Suppressor macrophage (primary cell): Measurements from ENCODE around the gene SLC25A29.
"Not testable (repeated sequence)": the region's sequence is repeated elsewhere in the genome, so short reads cannot be mapped to it uniquely, and the experiment has no call there.

Experiments used
- DNase-seq, 4 experiments: peaks; one replicate each; pipeline ENCODE4 v3.0.0-alpha.2; 2020 to 2022
- total RNA-seq, 17 experiments: gene quantifications; one replicate each; lab custom pipeline; 2026; ENCODE audit warnings: mixed read lengths in 6 of 17, inconsistent platforms in 3 of 17; lab: John Stamatoyannopoulos, UW

The SLC25A29 gene, protein sequence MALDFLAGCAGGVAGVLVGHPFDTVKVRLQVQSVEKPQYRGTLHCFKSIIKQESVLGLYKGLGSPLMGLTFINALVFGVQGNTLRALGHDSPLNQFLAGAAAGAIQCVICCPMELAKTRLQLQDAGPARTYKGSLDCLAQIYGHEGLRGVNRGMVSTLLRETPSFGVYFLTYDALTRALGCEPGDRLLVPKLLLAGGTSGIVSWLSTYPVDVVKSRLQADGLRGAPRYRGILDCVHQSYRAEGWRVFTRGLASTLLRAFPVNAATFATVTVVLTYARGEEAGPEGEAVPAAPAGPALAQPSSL
- 5.3 to 45.4 (median 23.8) reads per million in 17 experiments for total RNA-seq

GRCh38 chr14:100306101-100306997 lies at the start of gene SLC25A29:
Gene SLC25A29, minus strand, starts transcription at chr14:100306444. Its CDS starts 212 bp downstream, at chr14:100306232.
- DNase-seq: peak; percentile 92 to 98 (median 96)

DNA sequence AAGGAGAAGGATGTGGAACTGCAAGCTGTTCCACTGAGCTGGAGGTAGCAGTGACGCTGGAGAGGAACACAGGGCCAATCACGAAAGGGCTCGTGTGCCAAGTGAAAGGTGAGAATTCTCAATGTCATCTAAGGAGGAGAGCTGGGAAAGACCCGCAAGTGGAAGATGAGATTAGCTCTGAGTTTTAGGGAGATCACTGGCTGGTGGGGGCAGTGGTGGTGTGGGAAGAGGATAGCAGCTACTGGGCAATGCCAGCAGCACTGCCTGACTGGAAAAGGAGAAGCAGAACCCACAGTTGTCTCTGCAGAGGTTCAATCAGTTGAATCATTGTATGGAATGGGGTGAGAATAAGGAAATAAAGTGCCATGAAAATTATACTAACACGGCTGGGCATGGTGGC lies 44.7 kb upstream of the SLC25A29 start:
- peak; percentile 56 to 73 (median 67) for DNase-seq

DNA sequence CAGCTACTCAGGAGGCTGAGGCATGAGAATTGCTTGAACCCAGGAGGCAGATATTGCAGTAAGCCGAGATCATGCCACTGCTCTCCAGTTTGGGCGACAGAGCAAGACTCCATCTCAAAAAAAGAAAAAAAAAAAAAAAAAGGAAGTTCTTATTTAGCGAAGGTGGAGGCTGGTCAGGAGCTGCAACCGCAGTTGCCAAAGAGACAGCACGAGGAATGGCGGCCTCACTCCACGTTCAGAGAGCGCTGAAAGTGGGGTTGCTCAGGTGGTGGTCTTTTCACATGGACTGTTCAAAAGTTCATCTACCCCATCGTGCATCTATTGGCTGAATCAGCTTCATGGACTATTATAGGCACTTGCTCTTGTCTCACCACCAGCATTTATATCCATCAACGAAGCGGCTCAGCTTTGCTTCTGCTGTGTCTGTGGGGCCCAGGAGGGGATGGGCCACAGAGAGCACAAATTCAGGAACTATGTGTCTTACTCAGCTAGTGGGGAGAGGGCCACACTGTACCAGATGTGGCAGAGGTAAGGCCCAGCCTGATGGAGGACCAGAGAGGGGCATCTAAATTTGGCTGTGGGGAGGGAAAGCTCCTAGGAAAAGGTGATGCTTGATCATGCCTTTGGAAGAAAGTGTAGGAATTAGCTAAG lies 44.2 kb upstream of the SLC25A29 start:
- peak; percentile 37 to 76 (median 60) for DNase-seq

DNA sequence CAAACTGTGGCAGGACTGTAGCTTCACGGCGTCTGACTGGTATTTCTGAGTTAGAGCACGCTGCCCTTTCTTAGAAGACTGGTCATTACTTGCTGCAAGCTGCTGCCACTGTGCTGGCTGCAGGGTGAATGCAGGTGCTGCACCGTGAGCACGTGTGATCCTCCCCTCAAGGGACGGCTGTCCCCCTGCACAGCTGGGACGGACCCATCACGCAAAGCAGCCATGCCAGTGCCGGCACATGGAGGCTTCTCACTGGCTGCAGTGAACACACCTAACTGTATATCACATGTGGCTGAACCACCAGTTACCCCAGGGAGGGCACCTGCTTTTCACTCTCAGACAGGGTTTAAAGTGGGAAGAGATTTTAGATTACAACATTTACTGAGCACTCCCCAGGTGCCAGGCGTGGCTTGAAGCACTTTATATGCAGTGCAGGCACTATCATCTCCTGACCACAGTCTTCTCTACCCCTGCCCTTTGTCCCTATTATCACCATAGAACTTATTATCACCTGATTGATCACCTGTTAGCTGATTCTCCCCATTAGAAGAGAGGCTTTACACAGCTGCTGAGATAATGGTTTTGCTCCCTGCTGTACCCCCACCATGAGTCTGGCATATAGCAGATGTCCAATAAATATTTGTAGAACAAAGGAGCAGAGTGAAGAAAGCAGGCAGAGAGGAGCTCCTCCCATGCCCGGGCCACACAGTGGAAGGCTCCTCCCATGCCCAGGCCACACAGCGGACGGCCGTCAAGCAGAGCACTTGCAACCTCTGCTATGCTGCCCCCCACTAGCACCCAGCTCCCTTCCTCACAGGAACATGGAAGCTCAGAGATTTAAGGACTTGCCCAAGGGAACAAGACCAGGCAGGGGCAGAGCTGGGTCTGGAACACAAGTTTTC lies 42.8 kb upstream of the SLC25A29 start:
- DNase-seq: no peak

- no peak for DNase-seq
These were observed 42.0 kb upstream of the SLC25A29 start for GRCh38 chr14:100348253-100348729.

- no peak for DNase-seq
These were observed 40.3 kb upstream of the SLC25A29 start for GRCh38 chr14:100346306-100347091.

DNA sequence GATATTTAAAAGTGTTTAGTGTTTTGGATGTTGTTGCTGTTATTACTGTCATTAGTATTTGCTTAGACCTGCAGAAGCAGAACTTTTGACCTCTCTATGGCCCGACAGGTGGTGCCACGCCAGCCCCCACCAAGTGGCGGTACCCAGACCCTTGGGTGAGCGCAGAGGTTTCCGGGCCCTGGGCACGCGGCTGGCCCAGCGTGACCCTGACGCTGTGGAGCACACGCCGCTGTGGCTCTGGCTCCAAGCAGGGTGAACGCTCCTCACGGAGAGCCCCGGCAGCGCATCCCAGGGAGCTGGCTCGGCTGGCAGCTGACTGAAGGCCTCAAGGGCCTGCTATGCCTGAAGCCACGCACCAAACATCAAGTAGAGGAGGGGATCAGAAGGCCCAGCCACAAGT lies 39.5 kb upstream of the SLC25A29 start:
- DNase-seq: no peak

DNA sequence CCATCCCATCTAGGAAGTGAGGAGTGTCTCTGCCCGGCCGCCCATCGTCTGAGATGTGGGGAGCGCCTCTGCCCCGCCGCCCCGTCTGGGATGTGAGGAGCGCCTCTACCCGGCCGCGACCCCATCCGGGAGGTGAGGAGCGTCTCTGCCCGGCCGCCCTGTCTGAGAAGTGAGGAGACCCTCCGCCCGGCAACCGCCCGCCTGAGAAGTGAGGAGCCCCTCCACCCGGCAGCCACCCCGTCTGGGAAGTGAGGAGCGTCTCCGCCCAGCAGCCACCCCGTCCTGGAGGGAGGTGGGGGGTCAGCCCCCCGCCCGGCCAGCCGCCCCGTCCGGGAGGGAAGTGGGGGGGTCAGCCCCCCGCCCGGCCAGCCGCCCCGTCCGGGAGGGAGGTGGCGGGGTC lies 38.4 kb upstream of the SLC25A29 start:
- not testable (repeated sequence) for DNase-seq

GRCh38 chr14:100342826-100343225 lies 36.6 kb upstream of the SLC25A29 start:
- not testable (repeated sequence) for DNase-seq

DNA sequence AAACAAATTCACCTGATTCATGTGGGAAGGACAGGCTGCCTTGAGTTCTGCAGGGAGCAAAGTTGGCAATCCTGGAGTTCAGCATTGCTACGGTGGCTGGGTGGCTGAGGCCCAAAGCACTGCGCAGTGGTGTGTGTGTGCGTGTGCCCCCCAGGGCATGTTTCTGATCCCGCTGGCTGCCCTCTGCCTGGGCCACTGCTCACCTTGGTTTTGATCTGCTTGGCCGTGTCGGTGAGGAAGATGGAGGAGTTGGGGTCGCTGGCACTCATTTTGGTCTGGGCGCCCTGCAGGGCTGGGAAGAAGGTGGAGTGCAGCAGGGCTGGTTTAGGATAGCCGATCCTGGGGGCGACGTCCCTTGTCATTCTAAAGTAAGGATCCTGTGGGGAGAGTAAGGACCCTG lies 36.0 kb upstream of the SLC25A29 start:
- no peak for DNase-seq

GRCh38 chr14:100341301-100342031 lies 35.2 kb upstream of the SLC25A29 start:
- peak; percentile 93 to 99 (median 95) for DNase-seq

- DNase-seq: no peak
These were observed 34.2 kb upstream of the SLC25A29 start for GRCh38 chr14:100340423-100340813.

DNA sequence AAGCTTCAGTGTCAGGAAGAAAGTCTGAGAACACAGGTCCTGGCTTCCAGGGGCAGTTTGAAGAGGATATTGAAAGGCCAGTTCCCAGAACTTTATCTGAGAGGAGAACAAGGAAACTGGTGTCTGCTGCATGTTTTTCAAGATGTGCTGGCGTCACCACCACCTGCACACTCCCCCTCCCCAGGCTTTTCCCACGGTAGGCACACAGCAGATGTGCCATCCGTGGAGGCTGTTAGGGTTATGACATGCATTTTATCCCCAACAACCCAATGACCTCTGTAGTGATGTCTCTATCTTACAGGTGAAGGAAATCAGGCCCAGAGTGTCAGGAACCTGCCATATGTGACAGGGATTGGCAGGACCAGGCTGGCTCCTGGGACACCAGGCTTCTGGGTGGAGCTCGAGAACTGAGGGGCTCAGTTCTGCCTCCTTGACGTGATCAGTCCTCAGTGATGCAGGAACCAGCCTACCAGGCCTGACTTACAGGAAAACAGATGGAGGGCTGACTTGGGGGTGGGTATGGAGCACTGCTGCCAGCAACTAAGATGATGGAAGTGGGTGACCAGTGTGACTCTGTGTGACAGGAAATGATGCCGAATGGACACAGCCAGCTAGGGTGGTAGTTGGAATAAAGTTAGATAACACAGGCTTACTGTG lies 33.6 kb upstream of the SLC25A29 start:
- DNase-seq: peak; percentile 22 to 50 (median 30)

GRCh38 chr14:100336618-100337530 lies 30.6 kb upstream of the SLC25A29 start:
- no peak for DNase-seq

- no peak for DNase-seq
These were observed 28.7 kb upstream of the SLC25A29 start for GRCh38 chr14:100334904-100335303.

- DNase-seq: no peak
These were observed 27.6 kb upstream of the SLC25A29 start for GRCh38 chr14:100333827-100334226.

DNA sequence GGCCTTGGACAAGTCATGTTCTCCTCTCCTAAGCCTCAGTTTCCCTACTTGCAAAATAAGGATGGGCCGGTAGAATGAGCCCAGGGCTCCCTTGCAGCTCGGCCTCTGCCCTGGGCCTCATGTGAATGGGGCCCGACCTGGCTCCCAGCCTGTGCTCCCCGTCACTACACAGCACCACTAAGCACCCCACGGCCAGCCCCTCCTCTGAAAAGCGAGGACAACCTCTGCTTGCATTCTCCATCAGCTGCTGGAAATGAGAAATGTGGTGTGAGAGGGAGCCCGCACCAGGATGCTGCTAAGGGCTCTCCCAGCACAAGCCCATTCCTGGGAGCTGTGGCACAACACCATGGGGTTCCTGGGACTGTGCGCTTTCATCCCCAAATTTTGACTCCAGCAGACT lies 27.1 kb upstream of the SLC25A29 start:
- no peak for DNase-seq

DNA sequence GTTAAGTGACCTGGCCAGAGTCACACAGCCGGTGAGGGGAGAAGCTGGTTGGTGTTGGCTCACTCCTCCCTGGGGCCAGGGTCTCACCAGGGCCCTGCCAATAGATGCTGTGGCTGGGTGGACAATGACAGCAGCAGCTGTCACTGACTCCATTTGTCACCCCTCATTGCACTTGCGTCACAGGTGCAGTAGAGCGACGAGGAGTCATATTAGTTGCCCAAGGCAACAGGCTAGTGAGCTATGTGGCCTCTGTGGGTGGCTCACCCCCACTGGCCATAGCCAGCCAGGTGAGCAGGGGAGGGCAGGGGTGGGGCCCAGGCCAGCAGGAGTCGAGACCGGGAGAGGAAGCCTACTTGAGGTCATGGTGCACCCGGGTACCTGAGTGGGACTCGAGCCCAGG lies 26.6 kb upstream of the SLC25A29 start:
- no peak for DNase-seq
